Astrocyte (in vitro differentiated cells and primary cell): ENCODE data around the gene ACD. TPM values are rescaled to one million over a fixed set of nuclear protein-coding genes. Genes with fewer than 3 reads are reported as not detected.

Experiments
- DNase-seq: peaks from one replicate; pipeline ENCODE4 v3.0.0-alpha.2; 2010; ENCODE audit warnings: low read depth
- FAIRE-seq: peaks from 2 replicates; lab custom pipeline; 2011; peaks lifted over from hg19 to GRCh38; lab: Jason Lieb, UNC
- H2AFZ ChIP-seq: 2 replicates; pipeline ENCODE4 v1.6.0; 2012; ENCODE audit warnings: low read depth, low read length, inconsistent platforms
- H3K27ac ChIP-seq: 2 replicates; pipeline ENCODE4 v1.5.1; 2011; ENCODE audit warnings: low read depth, low read length, inconsistent platforms
- H3K27me3 ChIP-seq: 2 replicates; pipeline ENCODE4 v1.6.0; 2011; ENCODE audit warnings: low read length, inconsistent platforms; ENCODE audit not compliant: insufficient read depth
- H3K36me3 ChIP-seq: 2 replicates; pipeline ENCODE4 v1.5.1; 2011; ENCODE audit warnings: low read length, inconsistent platforms; ENCODE audit not compliant: insufficient read depth
- H3K4me1 ChIP-seq: 2 replicates; pipeline ENCODE4 v1.5.1; 2011; ENCODE audit warnings: low read length, inconsistent platforms; ENCODE audit not compliant: insufficient read depth
- H3K4me2 ChIP-seq: 2 replicates; pipeline ENCODE4 v1.6.0; 2012; ENCODE audit warnings: low read length, inconsistent platforms
- H3K4me3 ChIP-seq: 2 replicates; pipeline ENCODE4 v1.5.1; 2011; ENCODE audit warnings: low read depth, mild to moderate bottlenecking, low read length, inconsistent platforms; ENCODE audit not compliant: insufficient read depth
- H3K79me2 ChIP-seq: 2 replicates; pipeline ENCODE4 v1.6.0; 2012; ENCODE audit warnings: mild to moderate bottlenecking, low read length, inconsistent platforms; ENCODE audit not compliant: insufficient read depth
- H3K9ac ChIP-seq: 2 replicates; pipeline ENCODE4 v1.6.0; 2012; ENCODE audit warnings: mild to moderate bottlenecking, low read length, inconsistent platforms
- H3K9me3 ChIP-seq: 2 replicates; pipeline ENCODE4 v1.5.1; 2012; ENCODE audit warnings: low read depth, mild to moderate bottlenecking, low read length, inconsistent platforms; ENCODE audit not compliant: insufficient read depth
- H4K20me1 ChIP-seq: 2 replicates; pipeline ENCODE4 v1.6.0; 2012; ENCODE audit warnings: low read length, inconsistent platforms; ENCODE audit not compliant: insufficient read depth
- H3K27ac Mint-ChIP-seq: one replicate; pipeline ENCODE4 v1.8.0; 2021; ENCODE audit warnings: mild to moderate bottlenecking, mixed read lengths; ENCODE audit not compliant: unreplicated experiment
- H3K27me3 Mint-ChIP-seq: one replicate; pipeline ENCODE4 v1.8.0; 2021; ENCODE audit warnings: low read depth, mixed read lengths; ENCODE audit not compliant: unreplicated experiment
- H3K36me3 Mint-ChIP-seq: one replicate; pipeline ENCODE4 v1.8.0; 2021; ENCODE audit warnings: low read depth, mixed read lengths; ENCODE audit not compliant: unreplicated experiment
- H3K4me1 Mint-ChIP-seq: one replicate; pipeline ENCODE4 v1.8.0; 2021; ENCODE audit warnings: low read depth, mixed read lengths; ENCODE audit not compliant: unreplicated experiment
- H3K4me3 Mint-ChIP-seq: one replicate; pipeline ENCODE4 v1.8.0; 2021; ENCODE audit warnings: mild to moderate bottlenecking, moderate library complexity, mixed read lengths; ENCODE audit not compliant: unreplicated experiment
- H3K9me3 Mint-ChIP-seq: one replicate; pipeline ENCODE4 v1.8.0; 2021; ENCODE audit warnings: mild to moderate bottlenecking, mixed read lengths; ENCODE audit not compliant: unreplicated experiment
- CTCF ChIP-seq: IDR thresholded peaks from 2 replicates; pipeline ENCODE4 v1.5.1; 2011; ENCODE audit warnings: low read depth, mild to moderate bottlenecking, inconsistent platforms, low read length, moderate library complexity; ENCODE audit not compliant: insufficient read depth
- EZH2 ChIP-seq: IDR thresholded peaks from 2 replicates; pipeline ENCODE4 v1.6.1; 2012; ENCODE audit warnings: mild to moderate bottlenecking, low read length, inconsistent platforms; ENCODE audit not compliant: insufficient read depth
- total RNA-seq: library from RNA; stranded (reverse); gene quantifications from 2 replicates; pipeline ENCODE4 v1.2.1, GENCODE V29; 2021

The ACD gene
- total RNA-seq, 1 donor from 2014 or later, result 11.8 TPM

GRCh38 chr16:67660564-67661028, 536 bp upstream of the ACD start, which contains the start of gene PARD6A:
TSS of gene PARD6A (plus strand) at chr16:67660960. CDS start at chr16:67661039, 79 bp downstream.
- H3K4me3 ChIP-seq, result peak within 1 kb of the TSS; percentile 77
- DNase-seq, result peak; percentile 90
- peak within 1 kb of the TSS; percentile 90 for H3K4me3 Mint-ChIP-seq
- H4K20me1 ChIP-seq, result peaks cover 24% of the 10 kb centered on the region
- H3K9me3 ChIP-seq, result no peaks in the 10 kb centered on the region
- peaks cover 9% of the 10 kb centered on the region for H3K27me3 Mint-ChIP-seq
- H3K27ac Mint-ChIP-seq, result peak within 1 kb of the TSS; percentile 89
- H3K4me1 Mint-ChIP-seq, result peaks cover 2% of the 10 kb centered on the region
- no peaks in the 10 kb centered on the region for H3K27me3 ChIP-seq
- H3K79me2 ChIP-seq, result peaks cover 14% of the 10 kb centered on the region
- peak within 1 kb of the TSS; percentile 93 for H3K4me2 ChIP-seq
- H3K4me1 ChIP-seq, result peaks cover 14% of the 10 kb centered on the region
- H3K36me3 Mint-ChIP-seq, result peaks cover 4% of the 10 kb centered on the region
- H3K27ac ChIP-seq, result peak within 1 kb of the TSS; percentile 86
- peak within 1 kb of the TSS; percentile 87 for H3K9ac ChIP-seq
- no peaks in the 10 kb centered on the region for H3K9me3 Mint-ChIP-seq
- peak; percentile 17 for FAIRE-seq
- peak within 1 kb of the TSS; percentile 96 for H2AFZ ChIP-seq
- peaks cover 2% of the 10 kb centered on the region for H3K36me3 ChIP-seq
- TF ChIP-seq CTCF (no peak), EZH2 (no peak)

- TF ChIP-seq EZH2 (no peak), CTCF (no peak)
- no peaks in the 10 kb centered on the region for H3K9me3 Mint-ChIP-seq
- H3K9me3 ChIP-seq, result no peaks in the 10 kb centered on the region
- H3K36me3 ChIP-seq, result peaks cover 2% of the 10 kb centered on the region
- peak overlapping the region; percentile 85 for H3K4me3 Mint-ChIP-seq
- FAIRE-seq (no peak), DNase-seq (no peak)
- H3K36me3 Mint-ChIP-seq, result peaks cover 3% of the 10 kb centered on the region
- peaks cover 1% of the 10 kb centered on the region for H3K4me1 Mint-ChIP-seq
- H3K27ac Mint-ChIP-seq, result no peak overlapping the region
- H2AFZ ChIP-seq, result peak overlapping the region; percentile 96
- H3K4me3 ChIP-seq, result peak overlapping the region; percentile 77
- peaks cover 13% of the 10 kb centered on the region for H3K27me3 Mint-ChIP-seq
- H3K27ac ChIP-seq, result no peak overlapping the region
- peaks cover 14% of the 10 kb centered on the region for H3K79me2 ChIP-seq
- no peaks in the 10 kb centered on the region for H3K27me3 ChIP-seq
- peak overlapping the region; percentile 93 for H3K4me2 ChIP-seq
- H4K20me1 ChIP-seq, result peaks cover 27% of the 10 kb centered on the region
- H3K9ac ChIP-seq, result peak overlapping the region; percentile 87
- peaks cover 14% of the 10 kb centered on the region for H3K4me1 ChIP-seq
These were observed 998 bp downstream of the ACD start for GRCh38 chr16:67658849-67659674.
